B cell (primary cell): ENCODE measurements around the gene CCNC.

Source experiments
- EZH2 ChIP-seq: IDR thresholded peaks from 2 replicates; pipeline ENCODE4 v1.6.1; 2012; ENCODE audit warnings: borderline replicate concordance, low read depth, mild to moderate bottlenecking, moderate library complexity, low read length; ENCODE audit not compliant: insufficient read depth, poor library complexity, severe bottlenecking
- TF ChIP-seq, protein P1 (sequence below): fragments of 200-600 bp; IDR thresholded peaks from one replicate; pipeline ENCODE4 v1.8.0; 2022; ENCODE audit warnings: antibody characterized with exemption, mild to moderate bottlenecking

DNA sequence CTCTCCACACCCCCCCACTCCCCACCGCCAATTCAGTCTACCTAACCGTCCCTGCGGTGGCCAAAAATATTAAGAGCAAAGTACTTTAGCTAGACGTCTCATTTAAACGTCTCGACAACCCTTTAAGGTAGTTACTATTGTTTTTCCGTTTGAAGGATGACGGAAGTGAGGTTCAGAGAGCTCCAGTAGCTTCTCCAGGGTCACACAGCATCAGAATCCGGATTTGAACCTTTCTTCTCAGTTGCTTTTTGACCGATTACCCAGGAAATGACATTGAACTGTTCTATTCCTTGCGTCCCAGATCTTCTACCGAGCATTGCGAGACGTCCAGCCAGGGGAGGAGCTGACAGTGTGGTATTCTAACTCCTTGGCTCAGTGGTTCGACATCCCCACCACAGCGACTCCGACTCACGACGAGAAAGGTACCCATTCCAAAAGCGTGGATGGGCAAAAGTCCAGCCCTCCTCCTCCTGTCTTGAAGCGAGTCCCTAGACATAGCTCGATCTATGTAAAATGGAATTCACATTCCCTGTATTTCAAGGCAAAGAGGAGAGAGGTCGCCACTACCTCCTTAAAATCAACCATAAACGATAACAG, 40.5 kb upstream of the CCNC start:
- TF ChIP-seq, protein P1, sequence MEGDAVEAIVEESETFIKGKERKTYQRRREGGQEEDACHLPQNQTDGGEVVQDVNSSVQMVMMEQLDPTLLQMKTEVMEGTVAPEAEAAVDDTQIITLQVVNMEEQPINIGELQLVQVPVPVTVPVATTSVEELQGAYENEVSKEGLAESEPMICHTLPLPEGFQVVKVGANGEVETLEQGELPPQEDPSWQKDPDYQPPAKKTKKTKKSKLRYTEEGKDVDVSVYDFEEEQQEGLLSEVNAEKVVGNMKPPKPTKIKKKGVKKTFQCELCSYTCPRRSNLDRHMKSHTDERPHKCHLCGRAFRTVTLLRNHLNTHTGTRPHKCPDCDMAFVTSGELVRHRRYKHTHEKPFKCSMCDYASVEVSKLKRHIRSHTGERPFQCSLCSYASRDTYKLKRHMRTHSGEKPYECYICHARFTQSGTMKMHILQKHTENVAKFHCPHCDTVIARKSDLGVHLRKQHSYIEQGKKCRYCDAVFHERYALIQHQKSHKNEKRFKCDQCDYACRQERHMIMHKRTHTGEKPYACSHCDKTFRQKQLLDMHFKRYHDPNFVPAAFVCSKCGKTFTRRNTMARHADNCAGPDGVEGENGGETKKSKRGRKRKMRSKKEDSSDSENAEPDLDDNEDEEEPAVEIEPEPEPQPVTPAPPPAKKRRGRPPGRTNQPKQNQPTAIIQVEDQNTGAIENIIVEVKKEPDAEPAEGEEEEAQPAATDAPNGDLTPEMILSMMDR: no peak
- no peak for TF ChIP-seq EZH2
